SU-DHL-6 (cell line): ENCODE measurements around the gene FGA.

Experiments used
- H2AFZ ChIP-seq: fragments of 200-600 bp; sonication (generic); 2 replicates; pipeline ENCODE4 v1.6.1; 2014; ENCODE audit warnings: low read depth, mild to moderate bottlenecking, moderate library complexity, mixed read lengths, antibody characterized with exemption, low read length; ENCODE audit not compliant: severe bottlenecking
- H3F3A ChIP-seq: fragments of 200-600 bp; shearing (Covaris generic); 2 replicates; pipeline ENCODE4 v1.6.0; 2016; ENCODE audit warnings: antibody characterized with exemption, mild to moderate bottlenecking; ENCODE audit not compliant: insufficient read depth
- H3K27ac ChIP-seq: fragments of 200-600 bp; sonication (generic); 2 replicates; pipeline ENCODE4 v1.5.1; 2016; ENCODE audit warnings: low read depth, mild to moderate bottlenecking, low read length, moderate library complexity, mixed read lengths
- H3K27me3 ChIP-seq: fragments of 200-600 bp; sonication (generic), shearing (Covaris generic); 2 replicates; pipeline ENCODE4 v1.6.0; 2014; ENCODE audit warnings: mild to moderate bottlenecking, low read length
- H3K36me3 ChIP-seq: fragments of 200-600 bp; sonication (generic); 2 replicates; pipeline ENCODE4 v1.6.1; 2014; ENCODE audit warnings: mild to moderate bottlenecking, low read length, mixed read lengths
- H3K4me2 ChIP-seq: fragments of 300-600, 200-600 bp; shearing (Covaris generic), sonication (generic); 2 replicates; pipeline ENCODE4 v1.6.0; 2014; ENCODE audit warnings: low read length, low read depth, mild to moderate bottlenecking; ENCODE audit not compliant: poor library complexity, severe bottlenecking
- H3K4me3 ChIP-seq: fragments of 200-600 bp; sonication (generic); 2 replicates; pipeline ENCODE4 v1.5.1; 2014; ENCODE audit warnings: antibody characterized with exemption, low read length, mild to moderate bottlenecking, mixed read lengths; ENCODE audit not compliant: insufficient read depth, poor library complexity, severe bottlenecking
- H3K79me2 ChIP-seq: fragments of 200-600 bp; sonication (generic); 2 replicates; pipeline ENCODE4 v1.6.1; 2014; ENCODE audit warnings: mild to moderate bottlenecking, low read length, moderate library complexity; ENCODE audit not compliant: insufficient read depth
- H3K9ac ChIP-seq: fragments of 200-600 bp; sonication (generic); 2 replicates; pipeline ENCODE4 v1.7.0; 2014; ENCODE audit warnings: mild to moderate bottlenecking, low read length
- H3K9me2 ChIP-seq: fragments of 200-600 bp; sonication (generic); replicated peaks from 2 replicates; pipeline ENCODE4 v1.6.1; 2014; ENCODE audit warnings: low read length; ENCODE audit not compliant: insufficient read depth
- H3K9me3 ChIP-seq: fragments of 200-600 bp; sonication (generic); 2 replicates; pipeline ENCODE4 v1.6.1; 2014; ENCODE audit warnings: low read length, mixed read lengths; ENCODE audit not compliant: insufficient read depth
- H4K20me1 ChIP-seq: fragments of 200-600 bp; sonication (generic); 2 replicates; pipeline ENCODE4 v1.6.1; 2014; ENCODE audit warnings: low read depth, mild to moderate bottlenecking, antibody characterized with exemption, low read length, moderate library complexity, mixed read lengths
- EZH2phosphoT487 ChIP-seq: fragments of 200-600 bp; sonication (generic), shearing (Covaris generic); conservative IDR thresholded peaks from 2 replicates; pipeline ENCODE4 v1.6.1; 2018; ENCODE audit warnings: mild to moderate bottlenecking, antibody characterized with exemption, low read length, moderate library complexity, mixed read lengths
- TF ChIP-seq, protein P1 (sequence below): fragments of 200-600 bp; sonication (generic); IDR thresholded peaks from one replicate; pipeline ENCODE4 v1.5.1; 2017; ENCODE audit warnings: antibody characterized with exemption, mild to moderate bottlenecking, low read length, moderate library complexity; ENCODE audit not compliant: insufficient read depth, poor library complexity, severe bottlenecking

Gene FGA

DNA sequence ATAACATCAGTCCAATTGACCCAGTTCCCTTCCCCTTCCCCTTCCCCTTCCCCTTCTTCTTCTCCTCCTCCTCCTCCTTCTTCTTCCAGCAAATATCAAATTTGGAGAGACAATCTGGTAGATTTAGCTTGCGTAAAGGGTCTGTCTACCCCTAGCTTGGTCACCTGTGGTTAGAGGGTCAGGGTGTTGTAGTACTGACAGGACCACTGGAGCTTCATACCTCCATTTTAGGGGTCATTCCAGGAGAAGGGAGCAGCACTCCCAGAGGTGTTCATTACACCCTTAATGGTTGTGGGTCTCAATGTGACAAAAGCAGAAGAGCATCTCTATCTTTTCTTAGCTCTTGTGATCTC, 31.4 kb downstream of the FGA start:
- Histone ChIP-seq H3K9me3 (no peaks in the 10 kb centered on the region), H3K79me2 (no peaks in the 10 kb centered on the region), H4K20me1 (no peaks in the 10 kb centered on the region), H3K4me2 (no peak overlapping the region), H2AFZ (no peak overlapping the region), H3K36me3 (no peaks in the 10 kb centered on the region), H3K27ac (no peak overlapping the region), H3K9ac (no peak overlapping the region), H3K27me3 (no peaks in the 10 kb centered on the region), H3K9me2 (no peaks in the 10 kb centered on the region), H3K4me3 (no peak overlapping the region), H3F3A (no peaks in the 10 kb centered on the region)
- no peak for TF ChIP-seq EZH2phosphoT487
- TF ChIP-seq, protein P1, sequence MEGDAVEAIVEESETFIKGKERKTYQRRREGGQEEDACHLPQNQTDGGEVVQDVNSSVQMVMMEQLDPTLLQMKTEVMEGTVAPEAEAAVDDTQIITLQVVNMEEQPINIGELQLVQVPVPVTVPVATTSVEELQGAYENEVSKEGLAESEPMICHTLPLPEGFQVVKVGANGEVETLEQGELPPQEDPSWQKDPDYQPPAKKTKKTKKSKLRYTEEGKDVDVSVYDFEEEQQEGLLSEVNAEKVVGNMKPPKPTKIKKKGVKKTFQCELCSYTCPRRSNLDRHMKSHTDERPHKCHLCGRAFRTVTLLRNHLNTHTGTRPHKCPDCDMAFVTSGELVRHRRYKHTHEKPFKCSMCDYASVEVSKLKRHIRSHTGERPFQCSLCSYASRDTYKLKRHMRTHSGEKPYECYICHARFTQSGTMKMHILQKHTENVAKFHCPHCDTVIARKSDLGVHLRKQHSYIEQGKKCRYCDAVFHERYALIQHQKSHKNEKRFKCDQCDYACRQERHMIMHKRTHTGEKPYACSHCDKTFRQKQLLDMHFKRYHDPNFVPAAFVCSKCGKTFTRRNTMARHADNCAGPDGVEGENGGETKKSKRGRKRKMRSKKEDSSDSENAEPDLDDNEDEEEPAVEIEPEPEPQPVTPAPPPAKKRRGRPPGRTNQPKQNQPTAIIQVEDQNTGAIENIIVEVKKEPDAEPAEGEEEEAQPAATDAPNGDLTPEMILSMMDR: no peak

GRCh38 chr4:154551872-154552686, 38.5 kb downstream of the FGA start:
- no peak overlapping the region for H3K4me2 ChIP-seq
- no peaks in the 10 kb centered on the region for H3K9me2 ChIP-seq
- H3F3A ChIP-seq: peaks cover 5% of the 10 kb centered on the region; the same call in 1 of the 2 replicates
- H3K9ac ChIP-seq: no peak overlapping the region
- no peak overlapping the region for H3K27ac ChIP-seq
- H3K79me2 ChIP-seq: peaks cover 27% of the 10 kb centered on the region
- H3K36me3 ChIP-seq: peaks cover 4% of the 10 kb centered on the region; the same call in 1 of the 2 replicates
- TF ChIP-seq EZH2phosphoT487: no peak
- TF ChIP-seq, protein P1: peak; percentile 81
- no peaks in the 10 kb centered on the region for H3K27me3 ChIP-seq
- no peaks in the 10 kb centered on the region for H4K20me1 ChIP-seq
- peak overlapping the region; percentile 66 for H2AFZ ChIP-seq
- no peak overlapping the region for H3K4me3 ChIP-seq
- no peaks in the 10 kb centered on the region for H3K9me3 ChIP-seq

DNA sequence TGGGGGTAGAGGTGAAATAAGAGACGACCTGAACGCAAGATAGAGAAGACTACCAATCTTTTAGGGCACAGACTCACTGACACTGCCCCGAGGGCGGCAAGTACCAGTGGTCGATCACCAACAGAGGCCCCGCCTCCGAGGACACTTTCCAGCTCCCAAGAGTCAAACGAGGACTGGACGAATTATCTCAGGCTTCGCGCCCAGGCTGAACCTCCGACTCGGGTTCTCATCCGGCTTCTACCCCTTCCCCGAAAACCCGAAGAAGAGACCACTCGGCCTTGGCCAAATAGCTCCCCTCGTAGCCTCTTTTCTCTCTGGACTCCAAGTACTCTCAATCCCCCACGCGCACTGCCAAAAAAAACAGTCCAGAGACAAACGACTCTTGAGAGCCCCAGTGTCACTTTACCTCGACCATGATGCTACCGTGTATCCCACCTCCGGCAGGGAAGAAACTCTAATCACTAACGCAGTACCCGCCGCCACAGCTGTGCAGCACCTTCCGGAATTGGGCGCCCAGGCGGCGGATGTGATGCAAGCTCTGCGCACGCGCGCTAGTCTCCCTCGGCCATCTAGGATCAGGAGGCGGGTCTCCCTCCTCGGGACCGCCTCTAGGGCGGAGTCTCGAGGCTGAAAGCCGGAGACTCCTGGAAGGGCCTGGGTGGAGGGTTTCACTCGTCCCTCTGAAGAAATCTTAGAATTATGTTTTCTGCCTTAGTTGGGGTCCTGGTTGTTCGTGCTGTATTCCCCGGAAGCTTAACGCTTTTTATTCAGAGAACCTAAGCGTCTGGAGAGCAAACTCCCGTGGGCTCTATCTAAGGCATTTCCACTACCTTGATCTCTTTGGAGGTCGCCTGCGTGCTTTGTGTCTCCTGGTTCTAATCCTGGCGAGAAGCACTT, 40.4 kb downstream of the FGA start, which contains the start of gene PLRG1:
Gene PLRG1, minus strand, starts transcription at position 507 of the 897 bp plus-strand sequence. Its CDS starts 92 bp downstream, at position 415.
- H3K27me3 ChIP-seq: no peaks in the 10 kb centered on the region
- no peaks in the 10 kb centered on the region for H4K20me1 ChIP-seq
- H3K4me3 ChIP-seq: peak within 1 kb of the TSS; percentile 86
- H3K36me3 ChIP-seq: peaks cover 21% of the 10 kb centered on the region
- TF ChIP-seq, protein P1: no peak
- no peak for TF ChIP-seq EZH2phosphoT487
- peak within 1 kb of the TSS; percentile 71 for H3K4me2 ChIP-seq
- peak within 1 kb of the TSS; percentile 92 for H2AFZ ChIP-seq
- H3K9me3 ChIP-seq: no peaks in the 10 kb centered on the region
- H3K27ac ChIP-seq: no peak within 1 kb of the TSS; the same call in 1 of the 2 replicates
- H3K9ac ChIP-seq: peak within 1 kb of the TSS; percentile 74
- H3K79me2 ChIP-seq: peaks cover 27% of the 10 kb centered on the region
- no peaks in the 10 kb centered on the region for H3K9me2 ChIP-seq
- H3F3A ChIP-seq: peaks cover 5% of the 10 kb centered on the region; the same call in 1 of the 2 replicates
